ENCODE results near the gene PRKCG.

Gene PRKCG

GRCh38 chr19:53876651-53877224, 5.3 kb upstream of the PRKCG start:
- Histone ChIP-seq H3F3A (ENCODE audit: insufficient read depth, low read length) (no peaks in the 10 kb centered on the region), H3K4me2 (ENCODE audit: low read length) (no peak overlapping the region)

GRCh38 chr19:53877361-53877766, 4.6 kb upstream of the PRKCG start:
- H3K4me2 ChIP-seq (ENCODE audit: low read length) = no peak overlapping the region
- no peaks in the 10 kb centered on the region for H4K20me1 ChIP-seq (ENCODE audit: insufficient read depth, low read length)
- no peaks in the 10 kb centered on the region for H3K9me3 ChIP-seq (ENCODE audit: low read length)

More at GRCh38 chr19:53876651-53877224, 5.3 kb upstream of the PRKCG start:
- no peaks in the 10 kb centered on the region for H3K27me3 ChIP-seq (ENCODE audit: insufficient read depth, low read length)
- H2AFZ ChIP-seq (ENCODE audit: low read length) = no peak overlapping the region
- no peaks in the 10 kb centered on the region for H3K9me3 ChIP-seq (ENCODE audit: low read length)
- H3K4me1 ChIP-seq (ENCODE audit: insufficient read depth, low read length, severe bottlenecking) = no peaks in the 10 kb centered on the region
- no peaks in the 10 kb centered on the region for H3K9me2 ChIP-seq (ENCODE audit: low read depth, low read length)
- H3K36me3 ChIP-seq (ENCODE audit: insufficient read depth, low read length) = no peaks in the 10 kb centered on the region
- no peak overlapping the region for H3K4me3 ChIP-seq (ENCODE audit: low read depth, low read length, poor library complexity, severe bottlenecking)
- H3K9ac ChIP-seq (ENCODE audit: low read length) = no peak overlapping the region
- TF ChIP-seq, protein P1, sequence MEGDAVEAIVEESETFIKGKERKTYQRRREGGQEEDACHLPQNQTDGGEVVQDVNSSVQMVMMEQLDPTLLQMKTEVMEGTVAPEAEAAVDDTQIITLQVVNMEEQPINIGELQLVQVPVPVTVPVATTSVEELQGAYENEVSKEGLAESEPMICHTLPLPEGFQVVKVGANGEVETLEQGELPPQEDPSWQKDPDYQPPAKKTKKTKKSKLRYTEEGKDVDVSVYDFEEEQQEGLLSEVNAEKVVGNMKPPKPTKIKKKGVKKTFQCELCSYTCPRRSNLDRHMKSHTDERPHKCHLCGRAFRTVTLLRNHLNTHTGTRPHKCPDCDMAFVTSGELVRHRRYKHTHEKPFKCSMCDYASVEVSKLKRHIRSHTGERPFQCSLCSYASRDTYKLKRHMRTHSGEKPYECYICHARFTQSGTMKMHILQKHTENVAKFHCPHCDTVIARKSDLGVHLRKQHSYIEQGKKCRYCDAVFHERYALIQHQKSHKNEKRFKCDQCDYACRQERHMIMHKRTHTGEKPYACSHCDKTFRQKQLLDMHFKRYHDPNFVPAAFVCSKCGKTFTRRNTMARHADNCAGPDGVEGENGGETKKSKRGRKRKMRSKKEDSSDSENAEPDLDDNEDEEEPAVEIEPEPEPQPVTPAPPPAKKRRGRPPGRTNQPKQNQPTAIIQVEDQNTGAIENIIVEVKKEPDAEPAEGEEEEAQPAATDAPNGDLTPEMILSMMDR (IDR thresholded peaks at IDR 0.05; ENCODE audit: low read length) = no peak
- H3K27ac ChIP-seq (ENCODE audit: low read depth, low read length, poor library complexity, severe bottlenecking) = no peak overlapping the region
- no peaks in the 10 kb centered on the region for H4K20me1 ChIP-seq (ENCODE audit: insufficient read depth, low read length)
- H3K79me2 ChIP-seq (ENCODE audit: insufficient read depth, low read length) = no peaks in the 10 kb centered on the region

DNA sequence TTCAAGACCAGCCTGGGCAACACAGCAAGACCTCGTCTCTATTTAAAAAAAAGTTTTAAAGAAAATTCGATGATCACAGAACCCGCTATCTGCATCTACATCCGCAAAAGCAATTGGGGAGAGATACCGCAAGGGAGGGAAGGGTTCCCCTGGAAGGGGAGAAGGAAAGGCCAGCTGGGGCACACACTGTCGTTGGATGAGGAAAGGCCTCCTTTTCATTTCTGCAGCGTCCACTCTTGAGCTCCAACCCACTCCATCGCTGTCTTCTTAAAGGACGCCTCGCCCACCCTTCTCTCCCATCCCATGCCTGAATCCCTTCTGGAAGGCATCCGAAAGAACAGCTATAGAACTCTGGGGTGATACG, 3.2 kb upstream of the PRKCG start:
- Histone ChIP-seq H3K9ac (ENCODE audit: low read length) (no peak overlapping the region), H3K9me3 (ENCODE audit: low read length) (no peaks in the 10 kb centered on the region), H4K20me1 (ENCODE audit: insufficient read depth, low read length) (no peaks in the 10 kb centered on the region), H3K36me3 (ENCODE audit: insufficient read depth, low read length) (no peaks in the 10 kb centered on the region), H3F3A (ENCODE audit: insufficient read depth, low read length) (no peaks in the 10 kb centered on the region), H2AFZ (ENCODE audit: low read length) (no peak overlapping the region), H3K79me2 (ENCODE audit: insufficient read depth, low read length) (no peaks in the 10 kb centered on the region), H3K27me3 (ENCODE audit: insufficient read depth, low read length) (no peaks in the 10 kb centered on the region), H3K9me2 (ENCODE audit: low read depth, low read length) (no peaks in the 10 kb centered on the region), H3K27ac (ENCODE audit: low read depth, low read length, poor library complexity, severe bottlenecking) (no peak overlapping the region), H3K4me3 (ENCODE audit: low read depth, low read length, poor library complexity, severe bottlenecking) (no peak overlapping the region), H3K4me2 (ENCODE audit: low read length) (no peak overlapping the region), H3K4me1 (ENCODE audit: insufficient read depth, low read length, severe bottlenecking) (no peaks in the 10 kb centered on the region)
- TF ChIP-seq EZH2 (IDR thresholded peaks at IDR 0.05; ENCODE audit: borderline replicate concordance, low read length) = no peak
- TF ChIP-seq, protein P1 (IDR thresholded peaks at IDR 0.05; ENCODE audit: low read length) = no peak

More at GRCh38 chr19:53877361-53877766, 4.6 kb upstream of the PRKCG start:
- TF ChIP-seq, protein P1 (IDR thresholded peaks at IDR 0.05; ENCODE audit: low read length) = no peak
- TF ChIP-seq EZH2 (IDR thresholded peaks at IDR 0.05; ENCODE audit: borderline replicate concordance, low read length) = no peak
- H3K27ac ChIP-seq (ENCODE audit: low read depth, low read length, poor library complexity, severe bottlenecking) = no peak overlapping the region
- H3K79me2 ChIP-seq (ENCODE audit: insufficient read depth, low read length) = no peaks in the 10 kb centered on the region
- H3K27me3 ChIP-seq (ENCODE audit: insufficient read depth, low read length) = no peaks in the 10 kb centered on the region
- no peaks in the 10 kb centered on the region for H3K36me3 ChIP-seq (ENCODE audit: insufficient read depth, low read length)
- H3K9ac ChIP-seq (ENCODE audit: low read length) = no peak overlapping the region
- H3K4me1 ChIP-seq (ENCODE audit: insufficient read depth, low read length, severe bottlenecking) = no peaks in the 10 kb centered on the region
- H3K4me3 ChIP-seq (ENCODE audit: low read depth, low read length, poor library complexity, severe bottlenecking) = no peak overlapping the region
- no peak overlapping the region for H2AFZ ChIP-seq (ENCODE audit: low read length)
- H3F3A ChIP-seq (ENCODE audit: insufficient read depth, low read length) = no peaks in the 10 kb centered on the region
- no peaks in the 10 kb centered on the region for H3K9me2 ChIP-seq (ENCODE audit: low read depth, low read length)
